DOHH2 (cell line): Measurements from ENCODE around the gene ATP5F1E.

ENCODE experiments used
- EZH2phosphoT487 ChIP-seq: fragments of 200-600 bp; sonication (generic); IDR thresholded peaks from 2 replicates; pipeline ENCODE4 v1.6.1; 2017; ENCODE audit warnings: borderline replicate concordance, mild to moderate bottlenecking, antibody characterized with exemption, low read length, moderate library complexity, mixed read lengths
- TF ChIP-seq, protein P1 (sequence below): fragments of 200-600 bp; sonication (generic); IDR thresholded peaks from one replicate; pipeline ENCODE4 v1.5.1; 2014; ENCODE audit warnings: antibody characterized with exemption, mild to moderate bottlenecking, low read depth, low read length; ENCODE audit not compliant: poor library complexity, severe bottlenecking

- TF ChIP-seq, protein P1, sequence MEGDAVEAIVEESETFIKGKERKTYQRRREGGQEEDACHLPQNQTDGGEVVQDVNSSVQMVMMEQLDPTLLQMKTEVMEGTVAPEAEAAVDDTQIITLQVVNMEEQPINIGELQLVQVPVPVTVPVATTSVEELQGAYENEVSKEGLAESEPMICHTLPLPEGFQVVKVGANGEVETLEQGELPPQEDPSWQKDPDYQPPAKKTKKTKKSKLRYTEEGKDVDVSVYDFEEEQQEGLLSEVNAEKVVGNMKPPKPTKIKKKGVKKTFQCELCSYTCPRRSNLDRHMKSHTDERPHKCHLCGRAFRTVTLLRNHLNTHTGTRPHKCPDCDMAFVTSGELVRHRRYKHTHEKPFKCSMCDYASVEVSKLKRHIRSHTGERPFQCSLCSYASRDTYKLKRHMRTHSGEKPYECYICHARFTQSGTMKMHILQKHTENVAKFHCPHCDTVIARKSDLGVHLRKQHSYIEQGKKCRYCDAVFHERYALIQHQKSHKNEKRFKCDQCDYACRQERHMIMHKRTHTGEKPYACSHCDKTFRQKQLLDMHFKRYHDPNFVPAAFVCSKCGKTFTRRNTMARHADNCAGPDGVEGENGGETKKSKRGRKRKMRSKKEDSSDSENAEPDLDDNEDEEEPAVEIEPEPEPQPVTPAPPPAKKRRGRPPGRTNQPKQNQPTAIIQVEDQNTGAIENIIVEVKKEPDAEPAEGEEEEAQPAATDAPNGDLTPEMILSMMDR, result no peak
- no peak for TF ChIP-seq EZH2phosphoT487
Observed at GRCh38 chr20:59000326-59000725, 31.8 kb downstream of the ATP5F1E start.
